Liver (tissue), 9 donors: ENCODE measurements around the gene CHN2. TPM values are rescaled to one million over a fixed set of nuclear protein-coding genes. Genes with fewer than 3 reads are reported as not detected.

ENCODE experiments used
- DNase-seq: peaks from one replicate; pipeline ENCODE4 v3.0.0-alpha.2; 2017; ENCODE audit warnings: low spot score
- H3K27ac ChIP-seq, 2 donors: one replicate each; pipeline ENCODE4 v1.7.0; 2013; ENCODE audit warnings: inconsistent platforms in 2 of 2, low read length in 2 of 2, control low read depth in 1 of 2, low read depth in 1 of 2, mild to moderate bottlenecking in 1 of 2
- H3K27me3 ChIP-seq, 4 donors: one replicate each; pipeline versions ENCODE4 v1.6.1 to v1.7.0; 2013; ENCODE audit warnings: low read length in 3 of 4, inconsistent platforms in 1 of 4, mild to moderate bottlenecking in 1 of 4, moderate library complexity in 1 of 4; ENCODE audit not compliant: control insufficient read depth in 4 of 4, insufficient read depth in 4 of 4
- H3K36me3 ChIP-seq, 4 donors: one replicate each; pipeline versions ENCODE4 v1.6.1 to v1.7.0; 2013; ENCODE audit warnings: low read length in 3 of 4, mild to moderate bottlenecking in 3 of 4, low read depth in 1 of 4, moderate library complexity in 1 of 4; ENCODE audit not compliant: control insufficient read depth in 4 of 4, insufficient read depth in 3 of 4
- H3K4me1 ChIP-seq, 4 donors: one replicate each; pipeline versions ENCODE4 v1.6.1 to v1.7.0; 2013; ENCODE audit warnings: low read length in 3 of 4, mild to moderate bottlenecking in 3 of 4, moderate library complexity in 1 of 4; ENCODE audit not compliant: control insufficient read depth in 4 of 4, insufficient read depth in 4 of 4
- H3K4me3 ChIP-seq, 3 donors: one replicate each; pipeline versions ENCODE4 v1.6.1 to v1.7.0; 2013; ENCODE audit warnings: low read length in 3 of 3, control low read depth in 1 of 3, low read depth in 1 of 3, mild to moderate bottlenecking in 1 of 3
- H3K9ac ChIP-seq, 2 donors: one replicate each; pipeline ENCODE4 v1.7.0; 2013; ENCODE audit warnings: low read length in 2 of 2, mild to moderate bottlenecking in 2 of 2, moderate library complexity in 2 of 2, control low read depth in 1 of 2, low read depth in 1 of 2
- H3K9me3 ChIP-seq, 4 donors: one replicate each; pipeline versions ENCODE4 v1.6.1 to v1.7.0; 2013; ENCODE audit warnings: low read length in 3 of 4; ENCODE audit not compliant: control insufficient read depth in 4 of 4
- CTCF ChIP-seq: fragments of 150-350 bp; IDR thresholded peaks from 2 replicates; pipeline ENCODE4 v1.5.1; 2017; ENCODE audit warnings: improper control_type of control experiment, low read depth, low read length; ENCODE audit not compliant: missing input control
- EGR1 ChIP-seq, 2 donors: IDR thresholded peaks; 2 replicates each; pipeline ENCODE4 v1.6.1; 2016 to 2018; ENCODE audit warnings: antibody characterized with exemption in 2 of 2, low read depth in 2 of 2
- FOXA1 ChIP-seq: IDR thresholded peaks from 2 replicates; pipeline ENCODE4 v1.6.1; 2016; ENCODE audit warnings: antibody characterized with exemption
- FOXA2 ChIP-seq: IDR thresholded peaks from 2 replicates; pipeline ENCODE4 v1.6.1; 2016; ENCODE audit warnings: antibody characterized with exemption
- GABPA ChIP-seq, 2 donors: IDR thresholded peaks in 1 of 2; conservative IDR thresholded peaks in 1 of 2; 2 replicates each; pipeline ENCODE4 v1.6.1; 2016; ENCODE audit warnings: antibody characterized with exemption in 2 of 2, mild to moderate bottlenecking in 1 of 2, moderate library complexity in 1 of 2
- HNF4A ChIP-seq, 2 donors: conservative IDR thresholded peaks; 2 replicates each; pipeline ENCODE4 v1.6.1; 2016; ENCODE audit warnings: antibody characterized with exemption in 2 of 2, mild to moderate bottlenecking in 2 of 2
- HNF4G ChIP-seq: IDR thresholded peaks from 2 replicates; pipeline ENCODE4 v1.6.1; 2016; ENCODE audit warnings: antibody characterized with exemption
- JUND ChIP-seq, 2 donors: IDR thresholded peaks; 2 replicates each; pipeline ENCODE4 v1.6.1; 2016; ENCODE audit warnings: antibody characterized with exemption in 2 of 2
- NR2F2 ChIP-seq: IDR thresholded peaks from 2 replicates; pipeline ENCODE4 v1.6.1; 2016; ENCODE audit warnings: antibody characterized with exemption
- RAD21 ChIP-seq, 2 donors: IDR thresholded peaks; 2 replicates each; pipeline ENCODE4 v1.6.1; 2016; ENCODE audit warnings: antibody characterized with exemption in 2 of 2, mild to moderate bottlenecking in 2 of 2
- REST ChIP-seq: IDR thresholded peaks from 2 replicates; pipeline ENCODE4 v1.6.1; 2016; ENCODE audit warnings: antibody characterized with exemption, mild to moderate bottlenecking
- SP1 ChIP-seq: IDR thresholded peaks from 2 replicates; pipeline ENCODE4 v1.6.1; 2018; ENCODE audit warnings: antibody characterized with exemption, mild to moderate bottlenecking
- TAF1 ChIP-seq: conservative IDR thresholded peaks from 2 replicates; pipeline ENCODE4 v1.6.1; 2016; ENCODE audit warnings: antibody characterized with exemption, mild to moderate bottlenecking
- ZBTB33 ChIP-seq: IDR thresholded peaks from 2 replicates; pipeline ENCODE4 v1.6.1; 2016; ENCODE audit warnings: antibody characterized with exemption
- WGBS: extraction: QIAGEN DNeasy Blood & Tissue Kit; methylation state at CpG from one replicate; pipeline ENCODE4 v1.1.7; 2013; 5-methylcytosine and 5-hydroxymethylcytosine counted together
- polyA plus RNA-seq, 2 donors: library from polyadenylated mRNA; stranded (reverse) in 1 of 2; unstranded in 1 of 2; fragments of 200-250 nt in 1 of 2; fragments of >200 nt in 1 of 2; fragmentation: Nextera tagmentation in 1 of 2; extraction: Ambion mirVana in 1 of 2; gene quantifications; one replicate each; pipeline versions ENCODE4 v1.2.1 to v1.2.3, GENCODE V29; 2013 to 2015
- total RNA-seq, 2 donors: library from RNA; depleted of rRNA; stranded (reverse); fragments of >200 nt; gene quantifications; one replicate each; pipeline ENCODE4 v1.2.3, GENCODE V29; 2014
- TF ChIP-seq, protein P1 (sequence below): IDR thresholded peaks from 2 replicates; pipeline ENCODE4 v1.6.1; 2016; ENCODE audit warnings: antibody characterized with exemption
- TF ChIP-seq, protein P2 (sequence below): IDR thresholded peaks from 2 replicates; pipeline ENCODE4 v1.6.1; 2016; ENCODE audit warnings: antibody characterized with exemption
- donor health status: healthy.
- donor health status: healthy.
- donor health status: healthy.
- donor health status: healthy.
- donor health status: healthy.

Gene CHN2
- total and polyA plus RNA-seq, 4 donors = 8.3 to 25.4 (median 17.8) TPM

- 63% methylated on average over 15 of the region's 15 CpGs for WGBS
- H3K36me3 ChIP-seq = no peaks in the 10 kb centered on the region
- no peak overlapping the region for H3K4me3 ChIP-seq
- peak overlapping the region in 1 of 2 donors; percentile 14 for H3K27ac ChIP-seq
- H3K9ac ChIP-seq = no peak overlapping the region
- no peaks in the 10 kb centered on the region for H3K27me3 ChIP-seq
- H3K4me1 ChIP-seq = peaks cover 7 to 60% (median 45%) of the 10 kb centered on the region in 4 donors
- DNase-seq = no peak
- no peak for TF ChIP-seq NR2F2
- no peak for TF ChIP-seq FOXA1
- peak; percentile 38 for TF ChIP-seq FOXA2
- TF ChIP-seq, protein P1, sequence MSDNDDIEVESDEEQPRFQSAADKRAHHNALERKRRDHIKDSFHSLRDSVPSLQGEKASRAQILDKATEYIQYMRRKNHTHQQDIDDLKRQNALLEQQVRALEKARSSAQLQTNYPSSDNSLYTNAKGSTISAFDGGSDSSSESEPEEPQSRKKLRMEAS = no peak
- TF ChIP-seq RAD21 (IDR thresholded peaks at IDR 0.05) = no peak
- no peak for TF ChIP-seq TAF1
- TF ChIP-seq EGR1 (IDR thresholded peaks at IDR 0.05; ENCODE audit: low read depth in 2 of 2) = no peak
- TF ChIP-seq JUND (IDR thresholded peaks at IDR 0.05) = no peak
- TF ChIP-seq HNF4G = no peak
- TF ChIP-seq, protein P2, sequence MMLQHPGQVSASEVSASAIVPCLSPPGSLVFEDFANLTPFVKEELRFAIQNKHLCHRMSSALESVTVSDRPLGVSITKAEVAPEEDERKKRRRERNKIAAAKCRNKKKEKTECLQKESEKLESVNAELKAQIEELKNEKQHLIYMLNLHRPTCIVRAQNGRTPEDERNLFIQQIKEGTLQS = no peak
- peak in 1 of 2 donors; percentile 11 for TF ChIP-seq HNF4A (conservative IDR thresholded peaks at IDR 0.05)
- TF ChIP-seq SP1 = no peak
- TF ChIP-seq ZBTB33 = no peak
- TF ChIP-seq GABPA (IDR thresholded peaks at IDR 0.05 in 1 of 2, conservative IDR thresholded peaks at IDR 0.05 in 1 of 2) = no peak
- TF ChIP-seq REST = no peak
- TF ChIP-seq CTCF = no peak
- H3K9me3 ChIP-seq = no peaks in the 10 kb centered on the region
These were observed 94.8 kb downstream of the CHN2 start for GRCh38 chr7:29289156-29290021.
